Lower lobe of right lung (tissue), 2 donors: ENCODE results near the gene DOK4. TPM values are rescaled to one million over a fixed set of nuclear protein-coding genes. Genes with fewer than 3 reads are reported as not detected.
A peak's percentile ranks its signal among the peaks of the same experiment; 100 is the strongest.

ENCODE experiments used
- ATAC-seq, 2 donors: fragments of 200-7000 bp; cut with Tn5 transposase; one replicate each; pipeline ENCODE4 v1.9.1; 2020 to 2022; ENCODE audit warnings: mild to moderate bottlenecking in 2 of 2, moderate library complexity in 2 of 2
- DNase-seq: peaks from one replicate; pipeline ENCODE4 v3.0.0-alpha.2; 2020
- H3K27ac ChIP-seq: fragments of 200-600 bp; one replicate; pipeline ENCODE4 v1.8.0; 2022
- H3K27me3 ChIP-seq: fragments of 200-600 bp; one replicate; pipeline ENCODE4 v1.8.0; 2022; ENCODE audit warnings: low read depth
- H3K36me3 ChIP-seq: fragments of 200-600 bp; one replicate; pipeline ENCODE4 v1.8.0; 2022; ENCODE audit warnings: mild to moderate bottlenecking
- H3K4me1 ChIP-seq: fragments of 200-600 bp; one replicate; pipeline ENCODE4 v1.8.0; 2022
- H3K4me3 ChIP-seq: fragments of 200-600 bp; one replicate; pipeline ENCODE4 v1.8.0; 2022; ENCODE audit warnings: mild to moderate bottlenecking
- H3K9me3 ChIP-seq: fragments of 200-600 bp; one replicate; pipeline ENCODE4 v1.8.0; 2022
- CTCF ChIP-seq: fragments of 200-600 bp; IDR thresholded peaks from one replicate; pipeline ENCODE4 v1.8.0; 2022; ENCODE audit warnings: antibody characterized with exemption, mild to moderate bottlenecking
- intact Hi-C: fragments of 100-400 bp; cut with DNase I; formaldehyde crosslinking; loops from one replicate; pipeline ENCODE4 v1.11.0; 2022
- total RNA-seq: library from RNA; stranded (reverse); fragmentation: NEBNext Ultra II Directional; extraction: Animal tissue kit (Norgen Biotek cat#: 25700); gene quantifications from one replicate; pipeline ENCODE4 v1.2.1, GENCODE V29; 2021
- donor health status: DM: no; HTN: yes; CAD: no; lungs with severe emphysema.

Gene DOK4
- total RNA-seq, 1 donor from 2014 or later: 57.3 TPM

- peaks cover 73% of the 10 kb centered on the region for H3K4me1 ChIP-seq
- intact Hi-C loops: no loop called here
Observed at GRCh38 chr16:57480754-57481230, 5.5 kb downstream of the DOK4 start.

GRCh38 chr16:57479976-57480753, 6.1 kb downstream of the DOK4 start:
- intact Hi-C loops: no loop called here
- peak overlapping the region; percentile 77 for H3K27ac ChIP-seq

More at GRCh38 chr16:57480754-57481230, 5.5 kb downstream of the DOK4 start:
- Histone ChIP-seq H3K27ac (peak overlapping the region; percentile 77), H3K4me3 (no peak overlapping the region), H3K9me3 (no peaks in the 10 kb centered on the region), H3K36me3 (no peaks in the 10 kb centered on the region), H3K27me3 (no peaks in the 10 kb centered on the region)
- TF ChIP-seq CTCF: no peak
- no peak for ATAC-seq
- DNase-seq: no peak

GRCh38 chr16:57479205-57479975, 6.9 kb downstream of the DOK4 start:
- peaks cover 10% of the 10 kb centered on the region for H3K36me3 ChIP-seq
- H3K4me3 ChIP-seq: peak overlapping the region; percentile 60
- no peaks in the 10 kb centered on the region for H3K27me3 ChIP-seq
- DNase-seq (no peak), ATAC-seq (no peak)
- intact Hi-C loops: no loop called here
- peak overlapping the region; percentile 77 for H3K27ac ChIP-seq
- TF ChIP-seq CTCF: no peak
- H3K9me3 ChIP-seq: no peaks in the 10 kb centered on the region
- H3K4me1 ChIP-seq: peaks cover 61% of the 10 kb centered on the region

More at GRCh38 chr16:57479976-57480753, 6.1 kb downstream of the DOK4 start:
- H3K9me3 ChIP-seq: no peaks in the 10 kb centered on the region
- H3K27me3 ChIP-seq: no peaks in the 10 kb centered on the region
- peaks cover 67% of the 10 kb centered on the region for H3K4me1 ChIP-seq
- peaks cover 2% of the 10 kb centered on the region for H3K36me3 ChIP-seq
- no peak for TF ChIP-seq CTCF
- ATAC-seq (peak; percentile 79 to 80), DNase-seq (peak; percentile 84)
- H3K4me3 ChIP-seq: peak overlapping the region; percentile 60

GRCh38 chr16:57478396-57479204, 7.7 kb downstream of the DOK4 start:
- intact Hi-C loops: no loop called here
- ATAC-seq (no peak), DNase-seq (no peak)
- H3K27ac ChIP-seq: peak overlapping the region; percentile 77
- H3K27me3 ChIP-seq: no peaks in the 10 kb centered on the region
- H3K36me3 ChIP-seq: peaks cover 18% of the 10 kb centered on the region
- peaks cover 53% of the 10 kb centered on the region for H3K4me1 ChIP-seq
- H3K9me3 ChIP-seq: no peaks in the 10 kb centered on the region
- peak overlapping the region; percentile 60 for H3K4me3 ChIP-seq
- no peak for TF ChIP-seq CTCF
